PC-9 (cell line): Measurements from ENCODE around the gene UBE2QL1. TPM values are rescaled to one million over a fixed set of nuclear protein-coding genes. Genes with fewer than 3 reads are reported as not detected.

Experiments used
- BruUV-seq: library from RNA; stranded (reverse); fragments of 400-500 nt; replicated peaks from 2 replicates; lab custom pipeline; 2021; lab: Mats Ljungman, UMichigan
- CTCF ChIA-PET: fragments of 300-600 bp; sonication (Branson Sonifier 250); formaldehyde crosslinking; loops from one replicate; lab custom pipeline; 2022; ENCODE audit warnings: antibody characterized with exemption; lab: Charles Lee
- POLR2A ChIA-PET: fragments of 300-600 bp; sonication (Branson Sonifier 250); formaldehyde crosslinking; loops from one replicate; lab custom pipeline; 2022; ENCODE audit warnings: antibody characterized with exemption; ENCODE audit not compliant: unreplicated experiment; lab: Charles Lee
- DNase-seq, 2 experiments: peaks; one replicate each; pipeline versions ENCODE4 v3.0.0 to v3.0.0-alpha.2; 2015 to 2022; ENCODE audit warnings: mixed read lengths in 1 of 2
- H2AFZ ChIP-seq: fragments of 200-600 bp; sonication (generic); 2 replicates; pipeline ENCODE4 v1.8.1; 2017; ENCODE audit warnings: antibody characterized with exemption
- H3F3A ChIP-seq: fragments of 200-600 bp; sonication (generic); 2 replicates; pipeline ENCODE4 v1.8.1; 2017; ENCODE audit warnings: antibody characterized with exemption, mild to moderate bottlenecking, low read depth; ENCODE audit not compliant: insufficient read depth
- H3K27ac ChIP-seq: fragments of 200-600 bp; sonication (generic); 2 replicates; pipeline ENCODE4 v1.6.1; 2016; ENCODE audit warnings: mixed run types
- H3K27me3 ChIP-seq: fragments of 200-600 bp; sonication (generic); 2 replicates; pipeline ENCODE4 v1.6.1; 2016; ENCODE audit warnings: low read depth, mixed run types; ENCODE audit not compliant: insufficient read depth
- H3K36me3 ChIP-seq: fragments of 200-600 bp; sonication (generic); 2 replicates; pipeline ENCODE4 v1.6.1; 2016; ENCODE audit warnings: low read depth, mixed run types
- H3K4me1 ChIP-seq: fragments of 200-600 bp; sonication (generic); replicated peaks from 2 replicates; pipeline ENCODE4 v1.6.1; 2016; ENCODE audit warnings: mixed run types; ENCODE audit not compliant: insufficient read depth
- H3K4me2 ChIP-seq: fragments of 200-600 bp; sonication (generic); 2 replicates; pipeline ENCODE4 v1.6.1; 2017; ENCODE audit warnings: mixed run types
- H3K4me3 ChIP-seq: fragments of 200-600 bp; sonication (generic); 2 replicates; pipeline ENCODE4 v1.6.1; 2016; ENCODE audit warnings: mixed run types
- H3K79me2 ChIP-seq: fragments of 200-600 bp; sonication (generic); 2 replicates; pipeline ENCODE4 v1.6.1; 2017; ENCODE audit warnings: low read depth, mixed run types
- H3K9me2 ChIP-seq: fragments of 200-600 bp; sonication (generic); 2 replicates; pipeline ENCODE4 v1.8.1; 2017; ENCODE audit warnings: mild to moderate bottlenecking; ENCODE audit not compliant: insufficient read depth
- H3K9me3 ChIP-seq: fragments of 200-600 bp; sonication (generic); 2 replicates; pipeline ENCODE4 v1.8.1; 2016; ENCODE audit warnings: low read depth; ENCODE audit not compliant: insufficient read depth
- H4K20me1 ChIP-seq: fragments of 200-600 bp; sonication (generic); 2 replicates; pipeline ENCODE4 v1.8.1; 2017; ENCODE audit not compliant: insufficient read depth
- EZH2 ChIP-seq: fragments of 200-600 bp; sonication (generic); IDR thresholded peaks from 2 replicates; pipeline ENCODE4 v1.8.0; 2017; ENCODE audit warnings: antibody characterized with exemption, low read depth
- intact Hi-C: fragments of 100-400 bp; cut with micrococcal nuclease; formaldehyde crosslinking; loops from one replicate; pipeline ENCODE4 v1.10.0; 2022; ENCODE audit not compliant: unreplicated experiment
- total RNA-seq: library from RNA; stranded (reverse); gene quantifications from 2 replicates; pipeline ENCODE4 v1.2.3, GENCODE V29; 2021
- TF ChIP-seq, protein P1 (sequence below): fragments of 200-600 bp; sonication (generic); conservative IDR thresholded peaks from 2 replicates; pipeline ENCODE4 v1.6.1; 2017; ENCODE audit warnings: mixed run types, antibody characterized with exemption, mild to moderate bottlenecking, moderate library complexity

The UBE2QL1 gene
- total RNA-seq, 1 experiment from 2014 or later = not detected

DNA sequence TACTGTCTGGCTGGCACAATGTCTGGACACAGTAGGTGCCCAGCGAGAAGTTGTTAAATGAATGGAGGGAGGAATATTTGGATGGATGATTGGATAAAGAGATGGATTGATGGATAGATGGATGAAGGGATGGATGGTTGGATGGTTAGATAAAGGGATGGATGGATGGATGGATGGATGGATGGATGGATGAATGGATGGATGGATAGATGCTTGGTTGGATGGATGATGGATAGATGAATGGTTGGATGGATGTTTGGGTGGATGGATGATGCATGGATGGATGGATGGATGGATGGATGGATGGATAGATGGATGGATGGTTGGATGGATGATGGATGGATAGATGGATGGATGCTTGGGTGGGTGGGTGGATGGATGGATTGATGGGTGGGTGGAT, 90.4 kb downstream of the UBE2QL1 start:
- Histone ChIP-seq H3K4me2 (no peak overlapping the region), H3K4me1 (no peaks in the 10 kb centered on the region), H3K27ac (no peak overlapping the region), H3K36me3 (no peaks in the 10 kb centered on the region), H4K20me1 (no peaks in the 10 kb centered on the region), H3K27me3 (peaks cover 68% of the 10 kb centered on the region), H3K9me3 (no peaks in the 10 kb centered on the region), H3K9me2 (no peaks in the 10 kb centered on the region), H3F3A (no peaks in the 10 kb centered on the region), H3K4me3 (no peak overlapping the region), H3K79me2 (no peaks in the 10 kb centered on the region), H2AFZ (no peak overlapping the region)
- TF ChIP-seq, protein P1, sequence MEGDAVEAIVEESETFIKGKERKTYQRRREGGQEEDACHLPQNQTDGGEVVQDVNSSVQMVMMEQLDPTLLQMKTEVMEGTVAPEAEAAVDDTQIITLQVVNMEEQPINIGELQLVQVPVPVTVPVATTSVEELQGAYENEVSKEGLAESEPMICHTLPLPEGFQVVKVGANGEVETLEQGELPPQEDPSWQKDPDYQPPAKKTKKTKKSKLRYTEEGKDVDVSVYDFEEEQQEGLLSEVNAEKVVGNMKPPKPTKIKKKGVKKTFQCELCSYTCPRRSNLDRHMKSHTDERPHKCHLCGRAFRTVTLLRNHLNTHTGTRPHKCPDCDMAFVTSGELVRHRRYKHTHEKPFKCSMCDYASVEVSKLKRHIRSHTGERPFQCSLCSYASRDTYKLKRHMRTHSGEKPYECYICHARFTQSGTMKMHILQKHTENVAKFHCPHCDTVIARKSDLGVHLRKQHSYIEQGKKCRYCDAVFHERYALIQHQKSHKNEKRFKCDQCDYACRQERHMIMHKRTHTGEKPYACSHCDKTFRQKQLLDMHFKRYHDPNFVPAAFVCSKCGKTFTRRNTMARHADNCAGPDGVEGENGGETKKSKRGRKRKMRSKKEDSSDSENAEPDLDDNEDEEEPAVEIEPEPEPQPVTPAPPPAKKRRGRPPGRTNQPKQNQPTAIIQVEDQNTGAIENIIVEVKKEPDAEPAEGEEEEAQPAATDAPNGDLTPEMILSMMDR = no peak
- no peak for TF ChIP-seq EZH2
- intact Hi-C loops = no loop called here
- BruUV-seq = no TSS peak
- ChIA-PET POLR2A (no interaction called here), CTCF (no interaction called here)
- no peak for DNase-seq

GRCh38 chr5:6540111-6540827, 91.6 kb downstream of the UBE2QL1 start:
- DNase-seq = no peak
- H3K4me3 ChIP-seq = no peak overlapping the region
- H4K20me1 ChIP-seq = no peaks in the 10 kb centered on the region
- no peaks in the 10 kb centered on the region for H3F3A ChIP-seq
- ChIA-PET CTCF (no interaction called here), POLR2A (interaction anchor here (0.6 to 0.7 kb wide), 2 partner anchors 19 to 1043 kb away, joined by 4 to 9 read pairs; no protein-coding TSS in a partner anchor)
- H3K4me1 ChIP-seq = no peaks in the 10 kb centered on the region
- H3K36me3 ChIP-seq = no peaks in the 10 kb centered on the region
- H2AFZ ChIP-seq = no peak overlapping the region
- BruUV-seq = no TSS peak
- H3K4me2 ChIP-seq = no peak overlapping the region
- H3K79me2 ChIP-seq = no peaks in the 10 kb centered on the region
- H3K9me3 ChIP-seq = no peaks in the 10 kb centered on the region
- intact Hi-C loops = no loop called here
- TF ChIP-seq, protein P1 = no peak
- peaks cover 70% of the 10 kb centered on the region for H3K27me3 ChIP-seq
- H3K27ac ChIP-seq = no peak overlapping the region
- H3K9me2 ChIP-seq = no peaks in the 10 kb centered on the region

DNA sequence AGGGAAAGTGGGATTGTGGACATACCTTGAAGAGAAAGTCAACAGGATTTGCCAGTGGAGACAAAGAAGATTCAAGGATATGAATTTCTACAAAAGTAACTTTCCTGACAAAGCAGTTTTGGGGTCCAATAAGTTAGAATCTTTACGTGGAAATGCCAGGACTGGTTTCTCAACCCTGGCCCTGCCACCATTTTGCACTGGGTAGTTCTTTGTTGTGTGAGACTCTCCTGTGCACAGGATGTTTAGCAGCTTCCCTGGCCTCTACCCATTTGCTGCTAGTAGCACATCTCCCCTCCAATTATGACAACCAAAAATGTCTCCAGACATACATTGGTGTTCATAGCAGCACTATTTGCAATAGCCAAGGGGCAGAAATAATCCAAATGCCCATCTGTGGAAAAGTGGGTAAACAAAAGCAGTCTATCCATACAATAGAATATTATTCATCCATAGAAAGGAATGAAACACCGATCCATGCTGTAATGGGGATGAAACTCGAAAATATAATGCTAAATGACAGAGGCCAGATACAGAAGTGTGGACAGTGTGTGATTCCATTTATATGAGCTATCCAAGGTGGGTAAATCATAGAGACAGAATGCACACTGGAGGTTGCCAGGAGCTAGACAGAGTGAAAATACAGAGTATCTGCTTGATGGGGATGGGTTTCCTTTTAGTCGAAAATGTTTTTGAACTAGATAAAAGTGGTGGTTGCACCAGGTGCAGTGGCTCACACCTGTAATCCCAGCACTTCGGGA, 92.8 kb downstream of the UBE2QL1 start:
- DNase-seq = no peak
- ChIA-PET CTCF (no interaction called here), POLR2A (no interaction called here)
- Histone ChIP-seq H3K79me2 (no peaks in the 10 kb centered on the region), H3K4me1 (no peaks in the 10 kb centered on the region), H2AFZ (no peak overlapping the region), H3K9me2 (no peaks in the 10 kb centered on the region), H3K9me3 (no peaks in the 10 kb centered on the region), H3K27me3 (peaks cover 74% of the 10 kb centered on the region), H3K4me2 (no peak overlapping the region), H3K27ac (no peak overlapping the region), H3K4me3 (no peak overlapping the region), H4K20me1 (no peaks in the 10 kb centered on the region), H3F3A (no peaks in the 10 kb centered on the region), H3K36me3 (no peaks in the 10 kb centered on the region)
- no peak for TF ChIP-seq EZH2
- TF ChIP-seq, protein P1 = no peak
- no TSS peak for BruUV-seq
- intact Hi-C loops = no loop called here
